Measurements from ENCODE around the gene COQ5. TPM values are rescaled to one million over a fixed set of nuclear protein-coding genes. Genes with fewer than 3 reads are reported as not detected.

COQ5 gene
- total RNA-seq, 1 experiment from 2014 or later = 42.3 TPM

- peak in 1 of 2 experiments; percentile 53 for DNase-seq (ENCODE audit: low read depth in 1 of 2, low spot score in 2 of 2)
- Histone ChIP-seq H3K9me3 (replicated peaks) (no peaks in the 10 kb centered on the region), H3K36me3 (peaks cover 57% of the 10 kb centered on the region), H3K4me3 (peak overlapping the region; percentile 100), H3K4me1 (replicated peaks) (peaks cover 11% of the 10 kb centered on the region), H3K27me3 (replicated peaks) (no peaks in the 10 kb centered on the region), H3K27ac (peak overlapping the region; percentile 63)
These were observed 60.6 kb downstream of the COQ5 start for GRCh38 chr12:120468325-120468820.

GRCh38 chr12:120467439-120467838 lies 61.5 kb downstream of the COQ5 start:
- DNase-seq (ENCODE audit: low read depth in 1 of 2, low spot score in 2 of 2) = no peak
- H3K27me3 ChIP-seq (replicated peaks) = no peaks in the 10 kb centered on the region
- no peak overlapping the region for H3K4me3 ChIP-seq
- no peaks in the 10 kb centered on the region for H3K9me3 ChIP-seq (replicated peaks)
- H3K36me3 ChIP-seq = peaks cover 66% of the 10 kb centered on the region
- H3K4me1 ChIP-seq (replicated peaks) = peaks cover 11% of the 10 kb centered on the region
- no peak overlapping the region for H3K27ac ChIP-seq

GRCh38 chr12:120466560-120467315 lies 62.2 kb downstream of the COQ5 start:
- Histone ChIP-seq H3K4me1 (replicated peaks) (peaks cover 11% of the 10 kb centered on the region), H3K4me3 (no peak overlapping the region), H3K9me3 (replicated peaks) (no peaks in the 10 kb centered on the region), H3K36me3 (peaks cover 73% of the 10 kb centered on the region), H3K27me3 (replicated peaks) (no peaks in the 10 kb centered on the region), H3K27ac (no peak overlapping the region)
- peak; percentile 29 to 53 for DNase-seq (ENCODE audit: low read depth in 1 of 2, low spot score in 2 of 2)

- Histone ChIP-seq H3K4me3 (no peak overlapping the region), H3K27me3 (replicated peaks) (no peaks in the 10 kb centered on the region), H3K9me3 (replicated peaks) (no peaks in the 10 kb centered on the region), H3K27ac (no peak overlapping the region), H3K36me3 (peaks cover 81% of the 10 kb centered on the region), H3K4me1 (replicated peaks) (peaks cover 11% of the 10 kb centered on the region)
- no peak for DNase-seq (ENCODE audit: low read depth in 1 of 2, low spot score in 2 of 2)
These were observed 63.2 kb downstream of the COQ5 start for GRCh38 chr12:120465756-120466155.

GRCh38 chr12:120463712-120464111 lies 65.2 kb downstream of the COQ5 start:
- Histone ChIP-seq H3K4me3 (no peak overlapping the region), H3K36me3 (peaks cover 90% of the 10 kb centered on the region)

GRCh38 chr12:120462099-120462640 lies 66.8 kb downstream of the COQ5 start:
- Histone ChIP-seq H3K4me3 (no peak overlapping the region), H3K27me3 (replicated peaks) (no peaks in the 10 kb centered on the region), H3K27ac (no peak overlapping the region), H3K4me1 (replicated peaks) (no peaks in the 10 kb centered on the region), H3K9me3 (replicated peaks) (no peaks in the 10 kb centered on the region), H3K36me3 (peaks cover 98% of the 10 kb centered on the region)
- DNase-seq (ENCODE audit: low read depth in 1 of 2, low spot score in 2 of 2) = no peak

More at GRCh38 chr12:120463712-120464111, 65.2 kb downstream of the COQ5 start:
- DNase-seq (ENCODE audit: low read depth in 1 of 2, low spot score in 2 of 2) = no peak
- H3K4me1 ChIP-seq (replicated peaks) = no peaks in the 10 kb centered on the region; the same call in 1 of the 2 replicates
- H3K27ac ChIP-seq = no peak overlapping the region
- no peaks in the 10 kb centered on the region for H3K9me3 ChIP-seq (replicated peaks)
- H3K27me3 ChIP-seq (replicated peaks) = no peaks in the 10 kb centered on the region

- no peaks in the 10 kb centered on the region for H3K27me3 ChIP-seq (replicated peaks)
- H3K4me3 ChIP-seq = no peak overlapping the region
- peaks cover 96% of the 10 kb centered on the region for H3K36me3 ChIP-seq
- H3K9me3 ChIP-seq (replicated peaks) = no peaks in the 10 kb centered on the region
- no peaks in the 10 kb centered on the region for H3K4me1 ChIP-seq (replicated peaks)
- no peak overlapping the region for H3K27ac ChIP-seq
- no peak for DNase-seq (ENCODE audit: low read depth in 1 of 2, low spot score in 2 of 2)
These were observed 68.8 kb downstream of the COQ5 start for GRCh38 chr12:120460157-120460556.

GRCh38 chr12:120457133-120457532 lies 71.8 kb downstream of the COQ5 start:
- H3K27me3 ChIP-seq (replicated peaks) = no peaks in the 10 kb centered on the region
- no peak overlapping the region for H3K4me3 ChIP-seq
- no peak overlapping the region for H3K27ac ChIP-seq
- DNase-seq (ENCODE audit: low read depth in 1 of 2, low spot score in 2 of 2) = no peak
- H3K4me1 ChIP-seq (replicated peaks) = no peaks in the 10 kb centered on the region
- no peaks in the 10 kb centered on the region for H3K9me3 ChIP-seq (replicated peaks)
- peaks cover 89% of the 10 kb centered on the region for H3K36me3 ChIP-seq

- H3K27me3 ChIP-seq (replicated peaks) = no peaks in the 10 kb centered on the region
- H3K36me3 ChIP-seq = peaks cover 83% of the 10 kb centered on the region
- no peak overlapping the region for H3K27ac ChIP-seq
- H3K4me1 ChIP-seq (replicated peaks) = no peaks in the 10 kb centered on the region
- DNase-seq (ENCODE audit: low read depth in 1 of 2, low spot score in 2 of 2) = no peak
- no peaks in the 10 kb centered on the region for H3K9me3 ChIP-seq (replicated peaks)
- H3K4me3 ChIP-seq = no peak overlapping the region
These were observed 73.7 kb downstream of the COQ5 start for GRCh38 chr12:120455302-120455701.

- Histone ChIP-seq H3K27me3 (replicated peaks) (no peaks in the 10 kb centered on the region), H3K36me3 (peaks cover 83% of the 10 kb centered on the region), H3K4me3 (no peak overlapping the region), H3K9me3 (replicated peaks) (no peaks in the 10 kb centered on the region), H3K27ac (no peak overlapping the region), H3K4me1 (replicated peaks) (no peaks in the 10 kb centered on the region)
- no peak for DNase-seq (ENCODE audit: low read depth in 1 of 2, low spot score in 2 of 2)
These were observed 75.0 kb downstream of the COQ5 start for GRCh38 chr12:120453977-120454376.

Other genes starting within 250 kb of the COQ5 start
- gene RNU4-2, start 237.3 kb downstream of the COQ5 start, total RNA-seq (2014; rRNA removed; shearing (Covaris generic)) = under 0.01 TPM in 2 replicates
- under 0.01 TPM in 2 replicates for gene RNU4-1, start 235.9 kb downstream of the COQ5 start, total RNA-seq (2014; rRNA removed; shearing (Covaris generic))
- 0.60 and 1.5 TPM in 2 replicates for gene SIRT4, start 226.8 kb downstream of the COQ5 start, total RNA-seq (2014; rRNA removed; shearing (Covaris generic))
- not detected in 2 replicates for gene PLA2G1B, start 201.4 kb downstream of the COQ5 start, total RNA-seq (2014; rRNA removed; shearing (Covaris generic))
- not detected in 2 replicates for gene MSI1, start 160.0 kb downstream of the COQ5 start, total RNA-seq (2014; rRNA removed; shearing (Covaris generic))
- gene COX6A1, start 91.0 kb downstream of the COQ5 start, total RNA-seq (2014; rRNA removed; shearing (Covaris generic)) = 529 and 935 TPM in 2 replicates
- 41.3 and 44.8 TPM in 2 replicates for gene TRIAP1, start 82.8 kb downstream of the COQ5 start, total RNA-seq (2014; rRNA removed; shearing (Covaris generic))
- 16.3 and 20.2 TPM in 2 replicates for gene GATC, start 82.7 kb downstream of the COQ5 start, total RNA-seq (2014; rRNA removed; shearing (Covaris generic))
- 199 and 263 TPM in 2 replicates for gene SRSF9, start 59.4 kb downstream of the COQ5 start, total RNA-seq (2014; rRNA removed; shearing (Covaris generic))
- 251 and 497 TPM in 2 replicates for gene DYNLL1, start 33.0 kb downstream of the COQ5 start, total RNA-seq (2014; rRNA removed; shearing (Covaris generic))
- gene RNF10, start 5.2 kb upstream of the COQ5 start, total RNA-seq (2014; rRNA removed; shearing (Covaris generic)) = 45.3 and 54.7 TPM in 2 replicates
- gene POP5, start 52.2 kb upstream of the COQ5 start, total RNA-seq (2014; rRNA removed; shearing (Covaris generic)) = 44.8 and 49.7 TPM in 2 replicates
- gene CABP1, start 111.5 kb upstream of the COQ5 start, total RNA-seq (2014; rRNA removed; shearing (Covaris generic)) = not detected in 2 replicates
- gene MLEC, start 158.0 kb upstream of the COQ5 start, total RNA-seq (2014; rRNA removed; shearing (Covaris generic)) = 70.0 and 84.6 TPM in 2 replicates
- 4.7 and 6.9 TPM in 2 replicates for gene UNC119B, start 181.3 kb upstream of the COQ5 start, total RNA-seq (2014; rRNA removed; shearing (Covaris generic))
- gene ACADS, start 196.7 kb upstream of the COQ5 start, total RNA-seq (2014; rRNA removed; shearing (Covaris generic)) = 6.8 and 11.1 TPM in 2 replicates